Lower leg skin (tissue), 4 donors: ENCODE data around the gene SLC25A22. TPM values are rescaled to one million over a fixed set of nuclear protein-coding genes. Genes with fewer than 3 reads are reported as not detected.
A peak's percentile ranks its signal among the peaks of the same experiment; 100 is the strongest.

Experiments
- DNase-seq, 2 donors: peaks; one replicate each; pipeline ENCODE4 v3.0.0-alpha.2; 2019; ENCODE audit warnings: low spot score in 2 of 2
- H3K4me3 ChIP-seq: fragments of 200-600 bp; sonication (generic); 2 replicates; pipeline ENCODE4 v1.5.1; 2017; ENCODE audit warnings: mild to moderate bottlenecking, low read depth; ENCODE audit not compliant: poor library complexity, severe bottlenecking
- CTCF ChIP-seq, 3 donors: fragments of 450-650 bp; IDR thresholded peaks; one replicate each; pipeline ENCODE4 v1.5.1; 2016; ENCODE audit warnings: antibody characterized with exemption in 3 of 3, mild to moderate bottlenecking in 3 of 3, moderate library complexity in 2 of 3
- POLR2A ChIP-seq, 2 donors: fragments of 450-650 bp; IDR thresholded peaks; one replicate each; pipeline ENCODE4 v1.6.1; 2016 to 2017; ENCODE audit warnings: antibody characterized with exemption in 2 of 2, mild to moderate bottlenecking in 1 of 2, moderate library complexity in 1 of 2
- WGBS, 2 donors: methylation state at CpG; one replicate each; pipeline ENCODE4 v1.1.5; 2018; 5-methylcytosine and 5-hydroxymethylcytosine counted together
- intact Hi-C: fragments of 100-400 bp; cut with DNase I; formaldehyde crosslinking; loops from one replicate; pipeline ENCODE4 v1.15.0; 2023; ENCODE audit warnings: low total_unique reads
- total RNA-seq, 4 donors: library from RNA; depleted of rRNA; stranded (reverse); fragments of >200 nt; gene quantifications; one replicate each; pipeline ENCODE4 v1.1.0, GENCODE V29; 2016

SLC25A22 gene
- total RNA-seq, 4 donors from 2014 or later, result 10.9 to 19.2 (median 14.8) TPM

DNA sequence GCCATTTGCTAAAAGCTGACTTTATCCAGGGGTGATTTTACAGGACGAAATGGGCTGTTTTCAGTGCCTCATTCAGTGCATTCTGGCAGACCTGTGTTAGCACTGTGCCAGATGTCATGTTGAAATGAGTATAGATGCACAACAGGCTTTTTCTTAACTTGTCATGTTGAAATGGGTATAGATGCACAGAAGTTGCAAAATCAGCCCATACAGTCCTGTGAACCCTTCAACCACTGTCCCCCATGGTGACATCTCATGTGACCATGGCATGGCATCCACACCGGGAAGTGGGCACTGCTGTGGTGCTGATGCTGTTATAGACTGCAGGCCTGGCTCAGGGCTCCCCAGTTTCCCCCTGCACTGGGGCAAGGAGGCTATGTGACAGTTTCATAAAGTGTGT is 48.4 kb downstream of the SLC25A22 start:
- WGBS, 2 donors, result 46 to 72% methylated on average over 2 of the region's 2 CpGs
- no peak overlapping the region for H3K4me3 ChIP-seq
- DNase-seq, result no peak
- no peak for TF ChIP-seq CTCF (IDR thresholded peaks at IDR 0.05)
- TF ChIP-seq POLR2A (IDR thresholded peaks at IDR 0.05), result no peak
- intact Hi-C loops, result no loop called here

DNA sequence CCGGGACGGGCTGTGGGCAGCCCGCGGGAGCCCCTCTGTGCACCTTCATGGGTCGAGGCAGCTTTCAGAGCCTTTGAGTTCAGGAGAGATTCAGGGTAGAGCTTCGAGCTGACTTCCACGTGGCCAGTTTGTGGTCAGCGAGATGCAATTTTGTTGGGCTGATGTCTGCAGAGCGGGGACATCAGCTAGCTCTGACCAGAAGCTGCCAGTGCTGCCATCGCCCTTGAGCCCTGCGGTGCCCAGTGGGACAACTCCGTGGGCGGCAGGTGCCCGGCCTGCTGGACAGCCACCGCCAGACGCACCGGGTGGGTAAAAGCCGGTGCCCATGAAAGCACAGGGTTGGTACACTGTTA is 50.1 kb downstream of the SLC25A22 start:
- intact Hi-C loops, result no loop called here
- 4 to 8% methylated on average over 13 to 18 of the region's 18 CpGs for WGBS, 2 donors

DNA sequence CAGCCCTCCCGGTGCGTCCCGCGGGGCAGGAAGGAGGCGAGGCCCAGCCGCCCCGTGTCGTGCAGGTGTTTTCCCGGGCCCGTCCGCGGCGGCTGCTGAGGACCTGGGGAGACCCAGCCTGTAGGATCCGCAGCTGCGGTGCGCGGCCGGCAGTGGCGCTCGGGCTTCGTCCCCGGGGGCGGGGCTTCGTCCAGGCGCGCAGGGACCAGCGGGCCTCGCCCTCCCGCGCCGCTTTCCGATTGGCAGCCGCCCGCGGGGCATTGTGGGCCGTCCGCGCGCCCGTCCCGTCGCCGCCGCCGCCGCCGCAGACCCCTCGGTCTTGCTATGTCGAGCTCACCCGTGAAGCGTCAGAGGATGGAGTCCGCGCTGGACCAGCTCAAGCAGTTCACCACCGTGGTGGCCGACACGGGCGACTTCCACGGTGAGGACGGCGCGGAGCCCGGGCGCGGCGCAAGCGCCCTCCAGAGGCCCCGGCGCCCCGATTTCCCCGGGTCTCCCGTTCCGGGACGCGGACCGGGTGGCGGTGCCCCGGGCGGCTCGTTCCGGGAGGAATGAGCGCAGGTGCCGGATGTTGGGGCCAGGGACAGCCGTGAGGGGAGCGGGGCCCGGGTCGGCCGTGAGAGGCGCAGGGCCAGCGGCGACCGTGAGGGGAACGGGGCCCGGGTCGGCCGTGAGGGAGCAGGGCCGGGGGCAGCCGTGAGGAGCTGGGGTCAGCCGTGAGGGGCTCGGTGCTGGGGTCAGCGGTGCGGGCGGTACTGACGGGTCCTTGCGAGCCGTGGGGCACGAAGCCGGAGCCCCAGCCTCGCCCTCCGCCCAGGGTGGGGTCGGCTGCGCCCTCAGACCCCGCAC is 50.7 kb downstream of the SLC25A22 start, which contains the start of gene TALDO1:
Gene TALDO1, plus strand, starts transcription at position 307 of the 849 bp plus-strand sequence. Its CDS starts 18 bp downstream, at position 325.
- WGBS, 2 donors, result 1% methylated on average over 20 to 47 of the region's 112 CpGs
- peak; percentile 76 to 97 for DNase-seq

More for the DNA sequence above, 50.1 kb downstream of the SLC25A22 start:
- no peak for DNase-seq
- peak overlapping the region; percentile 95 for H3K4me3 ChIP-seq
- no peak for TF ChIP-seq CTCF (IDR thresholded peaks at IDR 0.05)
- TF ChIP-seq POLR2A (IDR thresholded peaks at IDR 0.05), result no peak

DNA sequence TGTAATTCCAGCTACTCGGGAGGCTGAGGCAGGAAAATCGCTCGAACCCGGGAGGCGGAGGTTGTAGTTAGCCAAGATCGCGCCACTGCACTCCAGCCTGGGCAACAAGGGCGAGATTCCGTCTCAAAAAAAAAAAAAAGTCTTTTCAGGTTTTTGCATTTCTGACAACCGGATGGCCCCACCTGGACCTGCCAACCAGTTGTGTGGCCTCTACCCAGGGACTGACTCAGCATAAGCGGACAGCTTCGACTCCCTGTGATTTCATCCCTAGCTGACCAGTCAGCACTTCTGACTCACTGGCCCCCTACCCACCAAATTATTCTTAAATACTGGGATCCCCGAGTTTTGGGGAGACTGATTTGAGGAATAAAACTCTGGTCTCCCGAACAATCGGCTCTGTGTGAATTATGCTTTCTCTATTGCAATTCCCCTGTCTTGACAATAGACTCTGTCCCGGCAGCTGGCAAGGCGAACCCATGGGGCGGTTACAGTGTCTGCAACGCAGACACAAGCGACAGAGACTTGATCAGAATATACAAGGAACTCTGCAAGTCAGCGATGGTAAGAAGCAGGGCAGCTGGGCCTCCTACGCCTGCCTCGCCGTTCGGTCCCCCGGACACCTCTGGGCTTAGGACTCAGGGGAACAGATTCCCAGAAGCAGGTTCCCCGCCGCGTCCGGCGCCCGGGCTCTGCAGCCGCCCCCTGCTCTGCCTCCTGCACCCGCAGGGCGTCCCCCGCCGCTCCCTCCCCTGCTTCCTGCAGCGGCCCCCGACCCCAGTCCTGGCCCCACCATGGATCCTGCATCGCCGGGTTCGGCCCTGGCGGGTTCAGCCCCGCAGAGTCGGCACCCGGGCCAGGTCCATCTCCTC is 51.6 kb downstream of the SLC25A22 start:
- H3K4me3 ChIP-seq, result peak overlapping the region; percentile 95
- 31 to 43% methylated on average over 26 to 36 of the region's 46 CpGs for WGBS, 2 donors
- intact Hi-C loops, result no loop called here
- TF ChIP-seq CTCF (IDR thresholded peaks at IDR 0.05) (no peak), POLR2A (IDR thresholded peaks at IDR 0.05) (no peak)
- DNase-seq, result no peak

More for the DNA sequence above, 50.7 kb downstream of the SLC25A22 start, which contains the start of gene TALDO1:
- H3K4me3 ChIP-seq, result peak within 1 kb of the TSS; percentile 95
- intact Hi-C loops, result no loop called here
- no peak for TF ChIP-seq CTCF (IDR thresholded peaks at IDR 0.05)
- TF ChIP-seq POLR2A (IDR thresholded peaks at IDR 0.05), result no peak

DNA sequence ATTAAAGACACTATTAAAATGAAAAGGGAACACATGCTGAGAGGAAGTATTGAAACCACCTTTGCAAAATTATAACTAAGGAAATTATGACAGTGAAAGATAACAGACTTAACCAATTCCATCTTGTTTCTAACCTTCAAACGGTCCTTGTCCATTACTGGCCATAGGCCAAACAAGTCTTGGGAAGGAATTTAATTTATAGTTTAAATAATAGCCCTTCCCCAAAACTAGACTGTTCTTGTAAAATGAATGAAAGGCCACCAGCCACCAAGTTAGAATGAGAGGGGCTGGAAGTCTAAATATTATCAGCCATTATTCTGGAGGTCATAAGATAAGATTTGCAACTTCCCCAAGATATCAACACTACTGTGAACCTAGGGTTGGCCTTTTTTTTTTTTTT is 52.7 kb downstream of the SLC25A22 start:
- no peak for DNase-seq
- TF ChIP-seq POLR2A (IDR thresholded peaks at IDR 0.05), result no peak
- TF ChIP-seq CTCF (IDR thresholded peaks at IDR 0.05), result no peak
- intact Hi-C loops, result no loop called here
- WGBS, 2 donors, result 33 to 42% methylated on average over 1 of the region's 1 CpG
- no peak overlapping the region for H3K4me3 ChIP-seq
